HCT116 (cell line): ENCODE results near the gene PDE8A. TPM values are rescaled to one million over a fixed set of nuclear protein-coding genes. Genes with fewer than 3 reads are reported as not detected.

Experiments used
- ATAC-seq: fragments of 200-7000 bp; cut with Tn5 transposase; 2 replicates; pipeline ENCODE4 v1.9.1; 2020; ENCODE audit warnings: mild to moderate bottlenecking, moderate library complexity
- BruUV-seq: library from RNA; stranded (reverse); fragments of 400-500 nt; replicated peaks from 2 replicates; lab custom pipeline; 2021; lab: Mats Ljungman, UMichigan
- CTCF ChIA-PET: fragments of 300-600 bp; sonication (Branson Sonifier 250); formaldehyde crosslinking; loops from one replicate; lab custom pipeline; 2021; ENCODE audit warnings: antibody characterized with exemption; lab: Charles Lee
- POLR2A ChIA-PET: fragments of 300-600, 350-600 bp; sonication (Branson Sonifier 250); formaldehyde crosslinking; loops from one replicate; lab custom pipeline; 2021; ENCODE audit warnings: antibody characterized with exemption; lab: Charles Lee
- RAD21 ChIA-PET, 2 experiments: fragments of 300-600 bp; sonication (Branson Sonifier 250); formaldehyde crosslinking; loops; one replicate each; lab custom pipeline; 2023; ENCODE audit warnings: low total read pairs in 2 of 2; ENCODE audit not compliant: uncharacterized antibody in 2 of 2, unreplicated experiment in 2 of 2, low non-redundant PET in 1 of 2; lab: Charles Lee
- DNase-seq: peaks from one replicate; pipeline ENCODE4 v3.0.0-alpha.2; 2010; ENCODE audit warnings: low read depth, low spot score
- H2AFZ ChIP-seq: fragments of 200-600 bp; shearing (Covaris generic), sonication (generic); 2 replicates; pipeline ENCODE4 v1.6.1; 2017; ENCODE audit warnings: low read depth, mixed run types, mixed read lengths, antibody characterized with exemption, low read length; ENCODE audit not compliant: poor library complexity, severe bottlenecking
- H3K27ac ChIP-seq: 2 replicates; pipeline ENCODE4 v1.5.1; 2012; ENCODE audit warnings: low read depth, low read length
- H3K27me3 ChIP-seq: fragments of 200-600 bp; sonication (generic); 2 replicates; pipeline ENCODE4 v1.6.1; 2016; ENCODE audit warnings: mixed run types, low read length, mixed read lengths; ENCODE audit not compliant: insufficient read depth
- H3K36me3 ChIP-seq, 2 experiments: fragments of 200-500 bp in 1 of 2; fragments of 200-600 bp in 1 of 2; sonication (Bioruptor generic) in 1 of 2; sonication (generic) in 1 of 2; 2 replicates each; pipeline versions ENCODE4 v1.5.1 to v1.6.1; 2014 to 2016; ENCODE audit warnings: low read length in 2 of 2, inconsistent platforms in 1 of 2, mixed read lengths in 1 of 2, mixed run types in 1 of 2; ENCODE audit not compliant: insufficient read depth in 2 of 2, control insufficient read depth in 1 of 2
- H3K4me1 ChIP-seq, 2 experiments: fragments of 200-600 bp in 1 of 2; sonication (generic) in 1 of 2; 2 replicates each; pipeline versions ENCODE4 v1.5.1 to v1.6.1; 2012 to 2017; ENCODE audit warnings: low read length in 2 of 2, inconsistent platforms in 1 of 2, mild to moderate bottlenecking in 1 of 2, mixed read lengths in 1 of 2, mixed run types in 1 of 2, moderate library complexity in 1 of 2; ENCODE audit not compliant: insufficient read depth in 2 of 2, control insufficient read depth in 1 of 2
- H3K4me2 ChIP-seq: fragments of 200-600 bp; sonication (generic); 2 replicates; pipeline ENCODE4 v1.6.1; 2017; ENCODE audit warnings: mixed run types, low read length, mixed read lengths
- H3K4me3 ChIP-seq, 2 experiments: fragments of 200-600 bp in 1 of 2; sonication (generic) in 1 of 2; replicated peaks in 1 of 2; 2 replicates each; pipeline ENCODE4 v1.5.1; 2011 to 2016; ENCODE audit warnings: low read length in 2 of 2, control low read depth in 1 of 2, low read depth in 1 of 2, mild to moderate bottlenecking in 1 of 2, mixed read lengths in 1 of 2, mixed run types in 1 of 2
- H3K79me2 ChIP-seq: fragments of 200-600 bp; sonication (generic); 2 replicates; pipeline ENCODE4 v1.6.1; 2017; ENCODE audit warnings: mild to moderate bottlenecking, mixed run types, low read length, moderate library complexity, mixed read lengths; ENCODE audit not compliant: insufficient read depth
- H3K9ac ChIP-seq: fragments of 200-600 bp; sonication (generic); 2 replicates; pipeline ENCODE4 v1.6.1; 2016; ENCODE audit warnings: low read length, mixed read lengths
- H3K9me2 ChIP-seq: fragments of 200-600 bp; sonication (generic), shearing (Covaris generic); 2 replicates; pipeline ENCODE4 v1.6.1; 2017; ENCODE audit warnings: mixed run types, mild to moderate bottlenecking, moderate library complexity; ENCODE audit not compliant: insufficient read depth
- H3K9me3 ChIP-seq, 2 experiments: fragments of 200-500 bp in 1 of 2; fragments of 200-600 bp in 1 of 2; sonication (Bioruptor generic) in 1 of 2; sonication (generic) in 1 of 2; 2 replicates each; pipeline ENCODE4 v1.6.1; 2014 to 2017; ENCODE audit warnings: low read length in 2 of 2, mixed read lengths in 2 of 2, inconsistent platforms in 1 of 2, low read depth in 1 of 2, mild to moderate bottlenecking in 1 of 2, mixed run types in 1 of 2, moderate library complexity in 1 of 2; ENCODE audit not compliant: control insufficient read depth in 1 of 2, insufficient read depth in 1 of 2
- H4K20me1 ChIP-seq: fragments of 200-600 bp; sonication (generic), shearing (Covaris generic); 2 replicates; pipeline ENCODE4 v1.6.1; 2017; ENCODE audit warnings: mixed run types, mild to moderate bottlenecking, moderate library complexity; ENCODE audit not compliant: insufficient read depth
- CEBPB ChIP-seq: IDR thresholded peaks from 2 replicates; pipeline ENCODE4 v1.6.1; 2012; ENCODE audit warnings: low read depth
- ELF1 ChIP-seq: IDR thresholded peaks from 2 replicates; pipeline ENCODE4 v1.6.1; 2012; ENCODE audit warnings: low read depth, borderline replicate concordance
- EZH2 ChIP-seq: fragments of 200-600 bp; sonication (generic); IDR thresholded peaks from 2 replicates; pipeline ENCODE4 v1.6.1; 2017; ENCODE audit warnings: antibody characterized with exemption, mixed run types
- FOSL1 ChIP-seq: IDR thresholded peaks from 2 replicates; pipeline ENCODE4 v1.6.1; 2012; ENCODE audit warnings: low read depth
- POLR2A ChIP-seq: IDR thresholded peaks from 2 replicates; pipeline ENCODE4 v1.7.0; 2011; ENCODE audit warnings: borderline replicate concordance; ENCODE audit not compliant: insufficient read depth, insufficient read length; ENCODE audit errors: extremely low read depth
- SIN3A ChIP-seq: IDR thresholded peaks from 2 replicates; pipeline ENCODE4 v1.6.1; 2012; ENCODE audit warnings: low read depth
- ZFX ChIP-seq: fragments of 450-650 bp; IDR thresholded peaks from 2 replicates; pipeline ENCODE4 v1.6.1; 2017
- ZNF274 ChIP-seq: fragments of 200-500 bp; sonication (Bioruptor generic); IDR thresholded peaks from 2 replicates; pipeline ENCODE4 v1.6.1; 2014; ENCODE audit warnings: mild to moderate bottlenecking, low read depth, low read length, inconsistent platforms
- intact Hi-C: fragments of 100-400 bp; cut with micrococcal nuclease; formaldehyde crosslinking; loops from 2 replicates; pipeline ENCODE4 v1.10.0; 2022
- total RNA-seq: library from RNA; stranded (reverse); gene quantifications from one replicate; pipeline ENCODE4 v1.2.1, GENCODE V29; 2021; ENCODE audit not compliant: unreplicated experiment
- TF ChIP-seq, protein P1 (sequence below): IDR thresholded peaks from 2 replicates; pipeline ENCODE4 v1.6.1; 2012
- TF ChIP-seq, protein P2 (sequence below): IDR thresholded peaks from 2 replicates; pipeline ENCODE4 v1.6.1; 2012
- TF ChIP-seq, protein P3 (sequence below), 3 experiments: fragments of 200-600 bp in 1 of 3; sonication (generic) in 1 of 3; IDR thresholded peaks in 2 of 3; conservative IDR thresholded peaks in 1 of 3; 2 replicates each; pipeline ENCODE4 v1.5.1; 2012 to 2017; ENCODE audit warnings: low read depth in 2 of 3, low read length in 2 of 3, antibody characterized with exemption in 1 of 3, borderline replicate concordance in 1 of 3, control low read depth in 1 of 3, mild to moderate bottlenecking in 1 of 3, mixed read lengths in 1 of 3, mixed run types in 1 of 3, moderate library complexity in 1 of 3; ENCODE audit not compliant: insufficient read depth in 1 of 3

The PDE8A gene
- total RNA-seq, 1 experiment from 2014 or later: 37.8 TPM

DNA sequence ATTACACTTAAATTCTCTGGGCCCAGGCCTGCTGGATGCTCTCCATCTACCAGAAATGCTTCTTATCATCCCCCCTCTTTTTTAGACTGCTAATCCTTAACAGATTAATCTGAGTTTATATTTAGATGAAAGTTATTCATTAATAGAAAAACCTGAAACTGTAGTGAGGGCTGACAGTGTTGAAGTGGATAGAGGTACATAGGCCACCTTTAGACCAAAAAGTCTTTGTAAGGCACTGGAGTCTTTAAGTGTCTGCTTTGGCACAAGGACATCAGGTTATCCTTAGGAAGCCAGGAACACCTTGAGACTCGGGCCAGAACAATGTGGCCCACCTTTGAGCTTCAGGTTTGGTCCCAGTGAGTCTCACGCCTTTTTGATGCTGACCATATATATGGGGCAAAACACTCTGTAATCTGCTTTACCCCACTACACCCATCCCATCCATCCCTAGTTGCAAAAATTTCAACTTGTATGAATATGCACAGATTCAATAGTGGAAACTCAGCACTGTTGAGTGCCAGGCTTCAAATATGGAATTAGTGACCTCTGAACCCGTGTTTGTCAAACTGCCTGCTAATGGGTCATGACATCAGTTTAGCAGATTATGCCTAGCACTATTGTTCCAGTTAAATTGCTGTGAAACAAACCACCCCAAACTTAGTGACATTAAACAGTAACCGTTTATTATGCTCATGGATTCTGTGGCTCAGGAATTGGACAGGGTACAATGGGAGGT, 44.0 kb downstream of the PDE8A start:
- H3K4me2 ChIP-seq: no peak overlapping the region
- H2AFZ ChIP-seq: no peak overlapping the region
- intact Hi-C loops: no loop called here
- no peak overlapping the region for H3K4me3 ChIP-seq
- H4K20me1 ChIP-seq: no peaks in the 10 kb centered on the region
- no peak for TF ChIP-seq ZFX
- no peak for TF ChIP-seq ZNF274
- TF ChIP-seq, protein P1, sequence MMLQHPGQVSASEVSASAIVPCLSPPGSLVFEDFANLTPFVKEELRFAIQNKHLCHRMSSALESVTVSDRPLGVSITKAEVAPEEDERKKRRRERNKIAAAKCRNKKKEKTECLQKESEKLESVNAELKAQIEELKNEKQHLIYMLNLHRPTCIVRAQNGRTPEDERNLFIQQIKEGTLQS: no peak
- no peaks in the 10 kb centered on the region for H3K9me2 ChIP-seq
- H3K27me3 ChIP-seq: no peaks in the 10 kb centered on the region
- no peak overlapping the region for H3K9ac ChIP-seq
- H3K36me3 ChIP-seq: no peaks in the 10 kb centered on the region
- no peaks in the 10 kb centered on the region for H3K9me3 ChIP-seq
- ChIA-PET RAD21 (no interaction called here), CTCF (no interaction called here), POLR2A (no interaction called here)
- H3K4me1 ChIP-seq: peaks cover 11 to 16% of the 10 kb centered on the region in 2 experiments
- DNase-seq (no peak), ATAC-seq (no peak)
- peaks cover 90% of the 10 kb centered on the region for H3K79me2 ChIP-seq
- no peak overlapping the region for H3K27ac ChIP-seq
- BruUV-seq: no TSS peak

DNA sequence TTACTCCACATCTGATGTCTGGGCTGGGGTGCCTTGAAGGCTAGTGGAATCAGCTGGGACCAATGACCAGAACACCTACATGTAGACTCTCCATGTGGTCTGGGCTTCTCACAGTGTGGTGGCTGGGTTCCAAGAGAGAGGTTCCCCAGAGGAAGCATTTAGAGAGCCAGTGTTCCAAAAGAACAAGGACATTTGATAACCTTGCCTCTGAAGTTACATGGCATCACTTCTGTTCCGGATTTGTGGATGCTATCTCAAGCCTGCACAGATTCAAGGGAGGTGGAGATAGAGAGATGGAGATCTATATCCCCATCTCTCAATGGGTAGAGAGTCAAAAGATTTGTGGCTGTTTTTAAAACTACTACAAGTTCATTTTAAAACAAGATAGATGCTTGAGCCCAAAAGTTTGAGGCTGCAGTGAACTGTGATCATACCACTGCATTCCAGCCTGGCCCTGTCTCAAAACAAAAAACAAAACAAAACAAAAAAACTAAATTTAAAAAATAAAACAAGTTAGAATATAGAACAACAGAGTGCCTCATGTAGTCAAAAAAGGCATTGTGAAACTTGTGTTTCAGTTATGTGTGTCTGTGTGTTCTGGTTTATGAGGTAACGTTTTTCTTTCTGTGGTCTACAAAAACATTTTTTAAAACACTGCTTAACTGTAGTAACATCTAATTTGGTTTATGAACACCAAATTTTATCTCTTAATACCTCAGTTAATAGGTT, 44.8 kb downstream of the PDE8A start:
- ATAC-seq (no peak), DNase-seq (no peak)
- Histone ChIP-seq H3K27me3 (no peaks in the 10 kb centered on the region), H3K9me2 (no peaks in the 10 kb centered on the region), H2AFZ (no peak overlapping the region), H3K9me3 (no peaks in the 10 kb centered on the region), H4K20me1 (no peaks in the 10 kb centered on the region), H3K36me3 (no peaks in the 10 kb centered on the region), H3K79me2 (peaks cover 90% of the 10 kb centered on the region), H3K4me2 (no peak overlapping the region), H3K4me1 (peaks cover 11 to 18% of the 10 kb centered on the region in 2 experiments), H3K4me3 (no peak overlapping the region), H3K9ac (no peak overlapping the region), H3K27ac (no peak overlapping the region)
- intact Hi-C loops: no loop called here
- CTCF ChIA-PET: no interaction called here
- no peak for TF ChIP-seq EZH2
- no peak for TF ChIP-seq POLR2A
- no peak for TF ChIP-seq FOSL1
- TF ChIP-seq, protein P2, sequence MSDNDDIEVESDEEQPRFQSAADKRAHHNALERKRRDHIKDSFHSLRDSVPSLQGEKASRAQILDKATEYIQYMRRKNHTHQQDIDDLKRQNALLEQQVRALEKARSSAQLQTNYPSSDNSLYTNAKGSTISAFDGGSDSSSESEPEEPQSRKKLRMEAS: no peak
- no peak for TF ChIP-seq CEBPB
- TF ChIP-seq ELF1: no peak
- TF ChIP-seq SIN3A: no peak
- TF ChIP-seq, protein P3, sequence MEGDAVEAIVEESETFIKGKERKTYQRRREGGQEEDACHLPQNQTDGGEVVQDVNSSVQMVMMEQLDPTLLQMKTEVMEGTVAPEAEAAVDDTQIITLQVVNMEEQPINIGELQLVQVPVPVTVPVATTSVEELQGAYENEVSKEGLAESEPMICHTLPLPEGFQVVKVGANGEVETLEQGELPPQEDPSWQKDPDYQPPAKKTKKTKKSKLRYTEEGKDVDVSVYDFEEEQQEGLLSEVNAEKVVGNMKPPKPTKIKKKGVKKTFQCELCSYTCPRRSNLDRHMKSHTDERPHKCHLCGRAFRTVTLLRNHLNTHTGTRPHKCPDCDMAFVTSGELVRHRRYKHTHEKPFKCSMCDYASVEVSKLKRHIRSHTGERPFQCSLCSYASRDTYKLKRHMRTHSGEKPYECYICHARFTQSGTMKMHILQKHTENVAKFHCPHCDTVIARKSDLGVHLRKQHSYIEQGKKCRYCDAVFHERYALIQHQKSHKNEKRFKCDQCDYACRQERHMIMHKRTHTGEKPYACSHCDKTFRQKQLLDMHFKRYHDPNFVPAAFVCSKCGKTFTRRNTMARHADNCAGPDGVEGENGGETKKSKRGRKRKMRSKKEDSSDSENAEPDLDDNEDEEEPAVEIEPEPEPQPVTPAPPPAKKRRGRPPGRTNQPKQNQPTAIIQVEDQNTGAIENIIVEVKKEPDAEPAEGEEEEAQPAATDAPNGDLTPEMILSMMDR (IDR thresholded peaks at IDR 0.05 in 2 of 3, conservative IDR thresholded peaks at IDR 0.05 in 1 of 3; ENCODE audit: borderline replicate concordance in 1 of 3, insufficient read depth in 1 of 3, low read depth in 2 of 3, low read length in 2 of 3): no peak
- POLR2A ChIA-PET: no interaction called here
- BruUV-seq: no TSS peak
- RAD21 ChIA-PET: no interaction called here
